HCT116 (cell line): Measurements from ENCODE around the gene FIBCD1. TPM values are rescaled to one million over a fixed set of nuclear protein-coding genes. Genes with fewer than 3 reads are reported as not detected.

ENCODE experiments used
- ATAC-seq: fragments of 200-7000 bp; cut with Tn5 transposase; 2 replicates; pipeline ENCODE4 v1.9.1; 2020; ENCODE audit warnings: mild to moderate bottlenecking, moderate library complexity
- BruUV-seq: library from RNA; stranded (reverse); fragments of 400-500 nt; replicated peaks from 2 replicates; lab custom pipeline; 2021; lab: Mats Ljungman, UMichigan
- CTCF ChIA-PET: fragments of 300-600 bp; sonication (Branson Sonifier 250); formaldehyde crosslinking; loops from one replicate; lab custom pipeline; 2021; ENCODE audit warnings: antibody characterized with exemption; lab: Charles Lee
- POLR2A ChIA-PET: fragments of 300-600, 350-600 bp; sonication (Branson Sonifier 250); formaldehyde crosslinking; loops from one replicate; lab custom pipeline; 2021; ENCODE audit warnings: antibody characterized with exemption; lab: Charles Lee
- RAD21 ChIA-PET, 2 experiments: fragments of 300-600 bp; sonication (Branson Sonifier 250); formaldehyde crosslinking; loops; one replicate each; lab custom pipeline; 2023; ENCODE audit warnings: low total read pairs in 2 of 2; ENCODE audit not compliant: uncharacterized antibody in 2 of 2, unreplicated experiment in 2 of 2, low non-redundant PET in 1 of 2; lab: Charles Lee
- DNase-seq: peaks from one replicate; pipeline ENCODE4 v3.0.0-alpha.2; 2010; ENCODE audit warnings: low read depth, low spot score
- H2AFZ ChIP-seq: fragments of 200-600 bp; shearing (Covaris generic), sonication (generic); 2 replicates; pipeline ENCODE4 v1.6.1; 2017; ENCODE audit warnings: low read depth, mixed run types, mixed read lengths, antibody characterized with exemption, low read length; ENCODE audit not compliant: poor library complexity, severe bottlenecking
- H3K27ac ChIP-seq: 2 replicates; pipeline ENCODE4 v1.5.1; 2012; ENCODE audit warnings: low read depth, low read length
- H3K27me3 ChIP-seq: fragments of 200-600 bp; sonication (generic); 2 replicates; pipeline ENCODE4 v1.6.1; 2016; ENCODE audit warnings: mixed run types, low read length, mixed read lengths; ENCODE audit not compliant: insufficient read depth
- H3K36me3 ChIP-seq, 2 experiments: fragments of 200-500 bp in 1 of 2; fragments of 200-600 bp in 1 of 2; sonication (Bioruptor generic) in 1 of 2; sonication (generic) in 1 of 2; 2 replicates each; pipeline versions ENCODE4 v1.5.1 to v1.6.1; 2014 to 2016; ENCODE audit warnings: low read length in 2 of 2, inconsistent platforms in 1 of 2, mixed read lengths in 1 of 2, mixed run types in 1 of 2; ENCODE audit not compliant: insufficient read depth in 2 of 2, control insufficient read depth in 1 of 2
- H3K4me1 ChIP-seq, 2 experiments: fragments of 200-600 bp in 1 of 2; sonication (generic) in 1 of 2; 2 replicates each; pipeline versions ENCODE4 v1.5.1 to v1.6.1; 2012 to 2017; ENCODE audit warnings: low read length in 2 of 2, inconsistent platforms in 1 of 2, mild to moderate bottlenecking in 1 of 2, mixed read lengths in 1 of 2, mixed run types in 1 of 2, moderate library complexity in 1 of 2; ENCODE audit not compliant: insufficient read depth in 2 of 2, control insufficient read depth in 1 of 2
- H3K4me2 ChIP-seq: fragments of 200-600 bp; sonication (generic); 2 replicates; pipeline ENCODE4 v1.6.1; 2017; ENCODE audit warnings: mixed run types, low read length, mixed read lengths
- H3K4me3 ChIP-seq, 2 experiments: fragments of 200-600 bp in 1 of 2; sonication (generic) in 1 of 2; replicated peaks in 1 of 2; 2 replicates each; pipeline ENCODE4 v1.5.1; 2011 to 2016; ENCODE audit warnings: low read length in 2 of 2, control low read depth in 1 of 2, low read depth in 1 of 2, mild to moderate bottlenecking in 1 of 2, mixed read lengths in 1 of 2, mixed run types in 1 of 2
- H3K79me2 ChIP-seq: fragments of 200-600 bp; sonication (generic); 2 replicates; pipeline ENCODE4 v1.6.1; 2017; ENCODE audit warnings: mild to moderate bottlenecking, mixed run types, low read length, moderate library complexity, mixed read lengths; ENCODE audit not compliant: insufficient read depth
- H3K9ac ChIP-seq: fragments of 200-600 bp; sonication (generic); 2 replicates; pipeline ENCODE4 v1.6.1; 2016; ENCODE audit warnings: low read length, mixed read lengths
- H3K9me2 ChIP-seq: fragments of 200-600 bp; sonication (generic), shearing (Covaris generic); 2 replicates; pipeline ENCODE4 v1.6.1; 2017; ENCODE audit warnings: mixed run types, mild to moderate bottlenecking, moderate library complexity; ENCODE audit not compliant: insufficient read depth
- H3K9me3 ChIP-seq, 2 experiments: fragments of 200-500 bp in 1 of 2; fragments of 200-600 bp in 1 of 2; sonication (Bioruptor generic) in 1 of 2; sonication (generic) in 1 of 2; 2 replicates each; pipeline ENCODE4 v1.6.1; 2014 to 2017; ENCODE audit warnings: low read length in 2 of 2, mixed read lengths in 2 of 2, inconsistent platforms in 1 of 2, low read depth in 1 of 2, mild to moderate bottlenecking in 1 of 2, mixed run types in 1 of 2, moderate library complexity in 1 of 2; ENCODE audit not compliant: control insufficient read depth in 1 of 2, insufficient read depth in 1 of 2
- H4K20me1 ChIP-seq: fragments of 200-600 bp; sonication (generic), shearing (Covaris generic); 2 replicates; pipeline ENCODE4 v1.6.1; 2017; ENCODE audit warnings: mixed run types, mild to moderate bottlenecking, moderate library complexity; ENCODE audit not compliant: insufficient read depth
- ATF3 ChIP-seq: IDR thresholded peaks from 2 replicates; pipeline ENCODE4 v1.6.1; 2012
- CBX3 ChIP-seq: IDR thresholded peaks from 2 replicates; pipeline ENCODE4 v1.6.1; 2012; ENCODE audit warnings: low read depth
- CTCF ChIP-seq, 3 experiments: fragments of 200-600 bp in 1 of 3; sonication (generic) in 1 of 3; IDR thresholded peaks in 2 of 3; conservative IDR thresholded peaks in 1 of 3; 2 replicates each; pipeline ENCODE4 v1.5.1; 2012 to 2017; ENCODE audit warnings: low read depth in 2 of 3, low read length in 2 of 3, antibody characterized with exemption in 1 of 3, borderline replicate concordance in 1 of 3, control low read depth in 1 of 3, mild to moderate bottlenecking in 1 of 3, mixed read lengths in 1 of 3, mixed run types in 1 of 3, moderate library complexity in 1 of 3; ENCODE audit not compliant: insufficient read depth in 1 of 3
- EGR1 ChIP-seq: IDR thresholded peaks from 2 replicates; pipeline ENCODE4 v1.6.1; 2012; ENCODE audit warnings: low read depth
- EZH2 ChIP-seq: fragments of 200-600 bp; sonication (generic); IDR thresholded peaks from 2 replicates; pipeline ENCODE4 v1.6.1; 2017; ENCODE audit warnings: antibody characterized with exemption, mixed run types
- FOSL1 ChIP-seq: IDR thresholded peaks from 2 replicates; pipeline ENCODE4 v1.6.1; 2012; ENCODE audit warnings: low read depth
- JUND ChIP-seq: IDR thresholded peaks from 2 replicates; pipeline ENCODE4 v1.6.1; 2012
- POLR2A ChIP-seq: IDR thresholded peaks from 2 replicates; pipeline ENCODE4 v1.7.0; 2011; ENCODE audit warnings: borderline replicate concordance; ENCODE audit not compliant: insufficient read depth, insufficient read length; ENCODE audit errors: extremely low read depth
- POLR2AphosphoS5 ChIP-seq: IDR thresholded peaks from 2 replicates; pipeline ENCODE4 v1.6.1; 2011; ENCODE audit warnings: mild to moderate bottlenecking, low read depth, low read length, moderate library complexity
- SP1 ChIP-seq: IDR thresholded peaks from 2 replicates; pipeline ENCODE4 v1.6.1; 2012; ENCODE audit warnings: low read depth
- SRF ChIP-seq: IDR thresholded peaks from 2 replicates; pipeline ENCODE4 v1.6.1; 2012; ENCODE audit warnings: low read depth
- YY1 ChIP-seq: IDR thresholded peaks from 2 replicates; pipeline ENCODE4 v1.6.1; 2011; ENCODE audit warnings: low read length, low read depth, moderate library complexity, mild to moderate bottlenecking; ENCODE audit not compliant: insufficient replicate concordance; ENCODE audit errors: extremely low read depth
- ZBTB33 ChIP-seq: IDR thresholded peaks from 2 replicates; pipeline ENCODE4 v1.6.1; 2011; ENCODE audit warnings: mild to moderate bottlenecking, low read length, moderate library complexity; ENCODE audit not compliant: insufficient replicate concordance; ENCODE audit errors: extremely low read depth
- intact Hi-C: fragments of 100-400 bp; cut with micrococcal nuclease; formaldehyde crosslinking; loops from 2 replicates; pipeline ENCODE4 v1.10.0; 2022
- total RNA-seq: library from RNA; stranded (reverse); gene quantifications from one replicate; pipeline ENCODE4 v1.2.1, GENCODE V29; 2021; ENCODE audit not compliant: unreplicated experiment

The FIBCD1 gene
- total RNA-seq, 1 experiment from 2014 or later = 26.1 TPM

DNA sequence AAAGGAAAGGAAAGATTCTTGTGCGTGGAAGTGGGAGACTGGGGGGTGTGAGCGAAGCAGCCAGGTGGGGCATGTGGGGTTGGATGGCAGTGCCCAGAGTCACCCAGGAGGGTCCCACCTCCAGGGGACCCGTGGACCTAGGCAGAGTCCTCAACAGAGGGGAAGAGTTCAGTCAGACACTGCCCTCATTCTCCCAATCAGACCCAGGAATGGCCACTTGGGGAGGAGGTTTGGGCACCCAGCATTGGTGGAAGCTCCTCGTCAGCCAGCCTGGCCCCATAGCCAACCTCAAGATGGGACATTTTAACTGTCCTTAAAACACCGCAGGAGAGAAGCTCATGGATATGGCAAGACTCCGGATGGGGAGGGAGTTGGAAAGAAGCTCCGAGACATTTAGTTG is 48.0 kb upstream of the FIBCD1 start:
- BruUV-seq = no TSS peak

More for the DNA sequence above, 48.0 kb upstream of the FIBCD1 start:
- RAD21 ChIA-PET = no interaction called here
- Histone ChIP-seq H3K27me3 (no peaks in the 10 kb centered on the region), H3K9me2 (no peaks in the 10 kb centered on the region), H3K36me3 (no peaks in the 10 kb centered on the region), H3K27ac (no peak overlapping the region), H3K9ac (no peak overlapping the region), H3K9me3 (no peaks in the 10 kb centered on the region), H3K79me2 (no peaks in the 10 kb centered on the region), H4K20me1 (no peaks in the 10 kb centered on the region), H3K4me3 (no peak overlapping the region), H3K4me1 (no peaks in the 10 kb centered on the region), H3K4me2 (no peak overlapping the region), H2AFZ (no peak overlapping the region)
- CTCF ChIA-PET = no interaction called here
- DNase-seq (no peak), ATAC-seq (no peak)
- TF ChIP-seq SP1 (no peak), YY1 (no peak), CTCF (IDR thresholded peaks at IDR 0.05 in 2 of 3, conservative IDR thresholded peaks at IDR 0.05 in 1 of 3; ENCODE audit: borderline replicate concordance in 1 of 3, insufficient read depth in 1 of 3, low read depth in 2 of 3, low read length in 2 of 3) (no peak), EZH2 (no peak), POLR2A (no peak), SRF (no peak), EGR1 (no peak), ZBTB33 (no peak), POLR2AphosphoS5 (no peak), ATF3 (no peak), CBX3 (no peak), FOSL1 (no peak), JUND (no peak)
- POLR2A ChIA-PET = no interaction called here
- intact Hi-C loops = no loop called here
